Measurements from ENCODE around the gene GRK1. TPM values are rescaled to one million over a fixed set of nuclear protein-coding genes. Genes with fewer than 3 reads are reported as not detected.

GRK1 gene
- total RNA-seq, 2 donors from 2014 or later = 0.10 TPM; not detected in 1

GRCh38 chr13:113729187-113730019, 62.4 kb downstream of the GRK1 start:
- TF ChIP-seq CTCF (IDR thresholded peaks at IDR 0.05) = no peak
- Histone ChIP-seq H3K9ac (ENCODE audit: low read depth in 2 of 2, low read length in 2 of 2) (no peak overlapping the region), H3K4me1 (no peaks in the 10 kb centered on the region), H3K27me3 (no peaks in the 10 kb centered on the region), H3K9me3 (no peaks in the 10 kb centered on the region), H3K4me3 (no peak overlapping the region), H3K27ac (no peak overlapping the region), H3K36me3 (no peaks in the 10 kb centered on the region)
- DNase-seq = no peak
- intact Hi-C loops (cut with DNase I) = no loop called here

GRCh38 chr13:113730258-113730691, 63.3 kb downstream of the GRK1 start:
- no peaks in the 10 kb centered on the region for H3K4me1 ChIP-seq
- no peaks in the 10 kb centered on the region for H3K9me3 ChIP-seq
- intact Hi-C loops (cut with DNase I) = no loop called here
- TF ChIP-seq CTCF (IDR thresholded peaks at IDR 0.05) = no peak
- no peak overlapping the region for H3K27ac ChIP-seq
- no peaks in the 10 kb centered on the region for H3K27me3 ChIP-seq
- no peak overlapping the region for H3K4me3 ChIP-seq
- no peaks in the 10 kb centered on the region for H3K36me3 ChIP-seq
- DNase-seq = no peak
- H3K9ac ChIP-seq (ENCODE audit: low read depth in 2 of 2, low read length in 2 of 2) = no peak overlapping the region

- no peaks in the 10 kb centered on the region for H3K36me3 ChIP-seq
- no peak overlapping the region for H3K27ac ChIP-seq
- H3K9me3 ChIP-seq = no peaks in the 10 kb centered on the region
- H3K4me1 ChIP-seq = no peaks in the 10 kb centered on the region
- intact Hi-C loops (cut with DNase I) = no loop called here
- H3K27me3 ChIP-seq = no peaks in the 10 kb centered on the region
- H3K4me3 ChIP-seq = no peak overlapping the region
- DNase-seq = no peak
- no peak for TF ChIP-seq CTCF (IDR thresholded peaks at IDR 0.05)
- H3K9ac ChIP-seq (ENCODE audit: low read depth in 2 of 2, low read length in 2 of 2) = no peak overlapping the region
Measured at GRCh38 chr13:113730831-113731191, 63.8 kb downstream of the GRK1 start.

GRCh38 chr13:113731192-113732175, 64.5 kb downstream of the GRK1 start:
- H3K9me3 ChIP-seq = no peaks in the 10 kb centered on the region
- no peaks in the 10 kb centered on the region for H3K27me3 ChIP-seq
- TF ChIP-seq CTCF (IDR thresholded peaks at IDR 0.05) = no peak
- no peak for DNase-seq
- H3K36me3 ChIP-seq = no peaks in the 10 kb centered on the region
- H3K9ac ChIP-seq (ENCODE audit: low read depth in 2 of 2, low read length in 2 of 2) = no peak overlapping the region
- no peaks in the 10 kb centered on the region for H3K4me1 ChIP-seq
- intact Hi-C loops (cut with DNase I) = no loop called here
- no peak overlapping the region for H3K4me3 ChIP-seq
- H3K27ac ChIP-seq = no peak overlapping the region

GRCh38 chr13:113732176-113732960, 65.3 kb downstream of the GRK1 start:
- intact Hi-C loops (cut with DNase I) = no loop called here
- no peak for DNase-seq
- TF ChIP-seq CTCF (IDR thresholded peaks at IDR 0.05) = no peak
- Histone ChIP-seq H3K36me3 (no peaks in the 10 kb centered on the region), H3K27me3 (no peaks in the 10 kb centered on the region), H3K9me3 (no peaks in the 10 kb centered on the region), H3K4me3 (no peak overlapping the region), H3K9ac (ENCODE audit: low read depth in 2 of 2, low read length in 2 of 2) (no peak overlapping the region), H3K27ac (no peak overlapping the region), H3K4me1 (no peaks in the 10 kb centered on the region)
